ENCODE results near the gene AUTS2. TPM values are rescaled to one million over a fixed set of nuclear protein-coding genes. Genes with fewer than 3 reads are reported as not detected.

AUTS2 gene
- total and polyA plus RNA-seq, 2 of the 8 experiments (the other 6 are each of a cell fraction or from before 2014, with no cell fraction given): 25.9 to 101 TPM

GRCh38 chr7:70836946-70837345 lies 1238.7 kb downstream of the AUTS2 start:
- Histone ChIP-seq H2AK5ac (ENCODE audit: low read depth, low read length) (no peak overlapping the region; the same call in 1 of the 2 replicates), H2BK20ac (ENCODE audit: low read length) (peak overlapping the region; percentile 8; the same call in 1 of the 2 replicates), H4K91ac (replicated peaks; ENCODE audit: insufficient read length, low read length) (peak overlapping the region; percentile 58), H2AFZ (ENCODE audit: low read length) (no peak overlapping the region), H3K27ac (ENCODE audit: low read depth, low read length) (no peak overlapping the region), H4K20me1 (replicated peaks in 1 of 2; ENCODE audit: control insufficient read depth in 1 of 2, insufficient read depth in 2 of 2, low read length in 2 of 2) (no peaks in the 10 kb centered on the region), H2BK120ac (replicated peaks; ENCODE audit: low read depth, low read length) (peak overlapping the region; percentile 85), H3K27me3 (replicated peaks in 1 of 4; ENCODE audit: control insufficient read depth in 3 of 4, extremely low read depth in 1 of 4, insufficient read depth in 3 of 4, low read length in 3 of 4) (no peaks in the 10 kb centered on the region), H3K56ac (replicated peaks; ENCODE audit: insufficient read length, low read depth, low read length) (no peak overlapping the region), H2BK12ac (ENCODE audit: low read depth, low read length) (no peak overlapping the region), H3K9me3 (ENCODE audit: insufficient read depth in 2 of 2, low read depth in 1 of 2, low read length in 1 of 2) (peaks cover 11 to 13% of the 10 kb centered on the region in 2 experiments), H3K4me1 (replicated peaks in 1 of 4; ENCODE audit: control insufficient read depth in 3 of 4, insufficient read depth in 4 of 4, low read length in 3 of 4) (no peaks in the 10 kb centered on the region; a peak in 1 of 7 replicates), H3K23ac (ENCODE audit: insufficient read length) (no peak overlapping the region), H2BK5ac (ENCODE audit: low read depth, low read length) (peak overlapping the region; percentile 64; the same call in 1 of the 2 replicates), H4K8ac (ENCODE audit: extremely low read depth, insufficient read depth, low read length) (no peak overlapping the region), H2BK15ac (ENCODE audit: low read length) (no peak overlapping the region), H3K9ac (replicated peaks in 1 of 4; ENCODE audit: extremely low read depth in 1 of 4, low read depth in 3 of 4, low read length in 3 of 4) (no peak overlapping the region), H3K4me2 (ENCODE audit: insufficient read depth in 1 of 2, low read depth in 2 of 2, low read length in 2 of 2) (no peak overlapping the region), H3K14ac (ENCODE audit: insufficient read length) (no peak overlapping the region), H3K36me3 (ENCODE audit: control insufficient read depth in 2 of 4, insufficient read depth in 4 of 4, low read length in 3 of 4) (peaks cover 0 to 10% (median 0%) of the 10 kb centered on the region in 4 experiments; a peak in 2 of 8 replicates), H3K23me2 (ENCODE audit: low read depth, low read length) (no peaks in the 10 kb centered on the region), H3K79me2 (ENCODE audit: control insufficient read depth in 1 of 2, insufficient read depth in 2 of 2, low read length in 2 of 2) (no peaks in the 10 kb centered on the region), H3K79me1 (ENCODE audit: low read depth, low read length) (no peaks in the 10 kb centered on the region), H3K18ac (ENCODE audit: extremely low read depth, low read length) (peak overlapping the region; percentile 40; the same call in 1 of the 2 replicates), H3K4ac (replicated peaks; ENCODE audit: insufficient read length, low read depth, low read length) (no peak overlapping the region), H3K4me3 (ENCODE audit: extremely low read depth in 1 of 4, insufficient read depth in 2 of 4, low read depth in 3 of 4, low read length in 4 of 4) (no peak overlapping the region), H4K5ac (ENCODE audit: insufficient read length, low read depth, low read length) (peak overlapping the region; percentile 22)
- POLR2A ChIA-PET (ENCODE audit: partially characterized antibody): interaction anchor here (2.2 kb wide), 1 partner anchor 10 kb away, joined by 12 read pairs; no protein-coding TSS in a partner anchor
- DNase-seq (ENCODE audit: low read depth in 1 of 2, low spot score in 2 of 2) (no peak), FAIRE-seq (no peak)
- CTCF ChIA-PET (ENCODE audit: partially characterized antibody): no interaction called here
- WGBS, 2 experiments (ENCODE audit: extremely low coverage in 1 of 2, insufficient coverage in 1 of 2, insufficient read length in 1 of 2, insufficient replicate concordance in 2 of 2, low coverage in 1 of 2, low lambda C conversion rate in 2 of 2, missing lambda C conversion rate in 1 of 2): 88% methylated on average over 6 of the region's 6 CpGs; no CpG with 5 or more reads in 1 of the 2 experiments
- TF ChIP-seq KDM5A (IDR thresholded peaks at IDR 0.05; ENCODE audit: low read length) (no peak), SIX5 (IDR thresholded peaks at IDR 0.05; ENCODE audit: low read depth, low read length) (no peak), ASH2L (IDR thresholded peaks at IDR 0.05; ENCODE audit: low read length) (no peak), JUND (IDR thresholded peaks at IDR 0.05; ENCODE audit: low read length) (no peak), TCF12 (IDR thresholded peaks at IDR 0.05; ENCODE audit: low read depth, low read length) (no peak), BACH1 (IDR thresholded peaks at IDR 0.05; ENCODE audit: low read length) (no peak), CBX8 (IDR thresholded peaks at IDR 0.05; ENCODE audit: borderline replicate concordance, low read depth, low read length) (no peak)
